UCSD-AML1 (cell line): ENCODE results near the gene C16orf54.
"Not testable (repeated sequence)": the region's sequence is repeated elsewhere in the genome, so short reads cannot be mapped to it uniquely, and the experiment has no call there.

Experiments
- DNase-seq: peaks from one replicate; lab custom pipeline; 2025; ENCODE audit not compliant: unreplicated experiment; lab: John Stamatoyannopoulos, UW

C16orf54 gene

GRCh38 chr16:29709657-29710056 is 36.1 kb downstream of the C16orf54 start:
- DNase-seq: not testable (repeated sequence)

GRCh38 chr16:29708917-29709600 is 36.7 kb downstream of the C16orf54 start:
- DNase-seq: no peak

- not testable (repeated sequence) for DNase-seq
Measured at GRCh38 chr16:29707160-29707559, 38.6 kb downstream of the C16orf54 start.

- DNase-seq: no peak
Measured at GRCh38 chr16:29705030-29705429, 40.8 kb downstream of the C16orf54 start.

- no peak for DNase-seq
Measured at GRCh38 chr16:29702269-29702668, 43.5 kb downstream of the C16orf54 start.

GRCh38 chr16:29701214-29701555 is 44.6 kb downstream of the C16orf54 start:
- DNase-seq: no peak

- DNase-seq: peak; percentile 78
Measured at GRCh38 chr16:29700253-29700987, 45.4 kb downstream of the C16orf54 start.

- no peak for DNase-seq
Measured at GRCh38 chr16:29699324-29700219, 46.2 kb downstream of the C16orf54 start.

- no peak for DNase-seq
Measured at GRCh38 chr16:29698484-29699323, 47.1 kb downstream of the C16orf54 start.

- no peak for DNase-seq
Measured at GRCh38 chr16:29698042-29698441, 47.7 kb downstream of the C16orf54 start.

GRCh38 chr16:29697391-29697790 is 48.4 kb downstream of the C16orf54 start:
- DNase-seq: no peak

- DNase-seq: no peak
Measured at GRCh38 chr16:29696881-29697331, 48.9 kb downstream of the C16orf54 start.

GRCh38 chr16:29695675-29696074 is 50.1 kb downstream of the C16orf54 start:
- not testable (repeated sequence) for DNase-seq

- no peak for DNase-seq
Measured at GRCh38 chr16:29694384-29695195, 51.2 kb downstream of the C16orf54 start.

- DNase-seq: not testable (repeated sequence)
Measured at GRCh38 chr16:29692606-29693005, 53.2 kb downstream of the C16orf54 start.
